ENCODE measurements around the gene TMEM45B. TPM values are rescaled to one million over a fixed set of nuclear protein-coding genes. Genes with fewer than 3 reads are reported as not detected.
"Not testable (repeated sequence)": the region's sequence is repeated elsewhere in the genome, so short reads cannot be mapped to it uniquely, and the experiment has no call there.

The TMEM45B gene
- total RNA-seq, 1 donor from 2014 or later: not detected

DNA sequence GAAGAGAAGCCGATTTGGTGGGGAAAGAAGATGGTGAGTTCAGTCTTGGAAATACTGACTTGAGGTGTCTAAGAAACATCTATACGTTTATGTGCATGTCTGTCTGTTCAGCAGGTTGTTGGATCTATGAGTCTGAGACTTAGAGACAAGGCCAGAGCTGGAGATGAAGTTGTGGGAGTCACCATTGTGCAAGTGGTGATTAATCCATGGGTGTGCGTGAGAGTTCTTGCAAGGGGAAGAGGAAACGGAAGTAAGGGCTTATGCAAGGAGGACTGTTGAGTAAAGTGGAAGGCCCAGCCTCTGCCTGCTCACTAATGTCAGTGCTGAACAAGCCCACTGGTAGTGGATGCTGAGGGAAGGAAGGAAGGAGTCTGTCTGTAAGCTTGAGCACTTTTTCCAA is 9.7 kb downstream of the TMEM45B start:
- peaks cover 14% of the 10 kb centered on the region for H3K9me3 ChIP-seq (replicated peaks)
- H3K27me3 ChIP-seq (ENCODE audit: low read depth): no peaks in the 10 kb centered on the region
- H3K27ac ChIP-seq (replicated peaks): no peak overlapping the region
- no peaks in the 10 kb centered on the region for H3K36me3 ChIP-seq
- no peaks in the 10 kb centered on the region for H3K4me1 ChIP-seq
- TF ChIP-seq, protein P1, sequence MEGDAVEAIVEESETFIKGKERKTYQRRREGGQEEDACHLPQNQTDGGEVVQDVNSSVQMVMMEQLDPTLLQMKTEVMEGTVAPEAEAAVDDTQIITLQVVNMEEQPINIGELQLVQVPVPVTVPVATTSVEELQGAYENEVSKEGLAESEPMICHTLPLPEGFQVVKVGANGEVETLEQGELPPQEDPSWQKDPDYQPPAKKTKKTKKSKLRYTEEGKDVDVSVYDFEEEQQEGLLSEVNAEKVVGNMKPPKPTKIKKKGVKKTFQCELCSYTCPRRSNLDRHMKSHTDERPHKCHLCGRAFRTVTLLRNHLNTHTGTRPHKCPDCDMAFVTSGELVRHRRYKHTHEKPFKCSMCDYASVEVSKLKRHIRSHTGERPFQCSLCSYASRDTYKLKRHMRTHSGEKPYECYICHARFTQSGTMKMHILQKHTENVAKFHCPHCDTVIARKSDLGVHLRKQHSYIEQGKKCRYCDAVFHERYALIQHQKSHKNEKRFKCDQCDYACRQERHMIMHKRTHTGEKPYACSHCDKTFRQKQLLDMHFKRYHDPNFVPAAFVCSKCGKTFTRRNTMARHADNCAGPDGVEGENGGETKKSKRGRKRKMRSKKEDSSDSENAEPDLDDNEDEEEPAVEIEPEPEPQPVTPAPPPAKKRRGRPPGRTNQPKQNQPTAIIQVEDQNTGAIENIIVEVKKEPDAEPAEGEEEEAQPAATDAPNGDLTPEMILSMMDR (IDR thresholded peaks at IDR 0.05; ENCODE audit: borderline replicate concordance): no peak
- intact Hi-C loops (cut with micrococcal nuclease): no loop called here
- no peak for DNase-seq
- H3K4me3 ChIP-seq: no peak overlapping the region

DNA sequence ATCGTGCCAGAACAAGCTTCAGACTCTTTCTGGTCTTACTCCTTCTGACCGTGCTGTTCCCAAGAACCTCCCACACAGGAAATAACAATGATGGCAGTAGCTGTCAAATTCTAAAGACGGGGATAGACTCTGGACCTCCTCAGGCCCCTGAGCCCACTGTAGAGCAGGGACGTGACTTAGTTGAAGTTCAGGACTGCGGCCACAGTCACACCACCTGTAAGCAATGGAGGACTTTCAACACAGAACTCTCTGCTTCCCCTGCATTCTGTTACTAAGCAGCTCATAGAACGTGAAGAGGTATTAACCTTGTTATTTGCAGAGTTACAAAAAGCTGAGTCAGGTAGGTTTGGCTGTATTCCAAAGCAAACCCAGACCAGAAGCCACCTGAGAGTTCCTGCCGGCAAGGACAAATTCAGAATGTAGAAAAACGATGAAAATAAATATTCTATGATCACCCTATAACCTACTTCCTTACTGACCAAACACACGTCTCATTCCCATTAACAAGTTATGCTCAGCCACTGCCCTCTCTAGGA is 12.7 kb downstream of the TMEM45B start:
- no peak for DNase-seq
- no peaks in the 10 kb centered on the region for H3K27me3 ChIP-seq (ENCODE audit: low read depth)
- TF ChIP-seq, protein P1 (IDR thresholded peaks at IDR 0.05; ENCODE audit: borderline replicate concordance): no peak
- no peaks in the 10 kb centered on the region for H3K4me1 ChIP-seq
- intact Hi-C loops (cut with micrococcal nuclease): no loop called here
- no peak overlapping the region for H3K4me3 ChIP-seq
- H3K36me3 ChIP-seq: no peaks in the 10 kb centered on the region
- H3K9me3 ChIP-seq (replicated peaks): peaks cover 16% of the 10 kb centered on the region
- H3K27ac ChIP-seq (replicated peaks): no peak overlapping the region

DNA sequence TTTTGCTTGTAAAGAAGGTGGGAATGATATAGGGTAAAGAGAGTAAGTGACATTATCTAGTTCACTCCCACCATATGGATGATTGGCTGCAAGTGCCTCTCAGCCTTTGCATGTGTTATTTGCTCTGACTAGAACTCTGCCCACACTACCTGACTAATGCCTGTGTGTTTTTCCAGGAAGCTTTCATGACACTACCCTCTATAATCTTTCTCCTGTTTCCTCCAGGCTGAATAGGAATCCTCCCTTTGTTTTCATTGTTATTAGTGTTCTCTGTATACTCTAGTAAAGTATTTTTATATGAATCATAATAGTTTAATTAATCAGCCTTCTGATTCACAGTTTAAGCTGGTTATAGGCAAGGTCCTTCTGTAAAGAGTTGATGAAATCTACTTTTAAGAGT is 13.8 kb downstream of the TMEM45B start:
- H3K27ac ChIP-seq (replicated peaks); H3K4me3 ChIP-seq; H3K36me3 ChIP-seq; DNase-seq; H3K4me1 ChIP-seq; intact Hi-C loops (cut with micrococcal nuclease); H3K27me3 ChIP-seq (ENCODE audit: low read depth): not testable (repeated sequence)
- H3K9me3 ChIP-seq (replicated peaks): peaks cover 16% of the 10 kb centered on the region

DNA sequence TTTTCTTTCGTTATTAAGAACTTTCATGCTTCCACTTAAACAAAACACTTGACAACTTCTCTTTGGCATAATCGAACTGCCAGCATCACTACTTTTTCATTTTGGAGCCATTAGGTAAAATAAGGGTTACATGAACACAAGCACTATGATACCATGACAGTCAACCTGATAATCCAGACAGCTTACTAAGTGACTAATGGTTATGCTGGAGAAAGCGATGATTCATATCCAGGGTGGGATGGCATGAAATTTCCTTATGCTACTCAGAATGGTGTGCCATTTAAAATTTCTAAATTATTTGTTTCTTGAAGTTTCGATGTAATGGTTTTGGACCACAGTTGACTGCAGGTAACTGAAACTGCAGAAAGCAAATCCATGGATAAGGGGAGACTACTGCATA is 15.6 kb downstream of the TMEM45B start:
- H3K4me1 ChIP-seq; intact Hi-C loops (cut with micrococcal nuclease); DNase-seq; H3K4me3 ChIP-seq; H3K36me3 ChIP-seq; H3K27me3 ChIP-seq (ENCODE audit: low read depth); H3K27ac ChIP-seq (replicated peaks): not testable (repeated sequence)
- peaks cover 16% of the 10 kb centered on the region for H3K9me3 ChIP-seq (replicated peaks)

DNA sequence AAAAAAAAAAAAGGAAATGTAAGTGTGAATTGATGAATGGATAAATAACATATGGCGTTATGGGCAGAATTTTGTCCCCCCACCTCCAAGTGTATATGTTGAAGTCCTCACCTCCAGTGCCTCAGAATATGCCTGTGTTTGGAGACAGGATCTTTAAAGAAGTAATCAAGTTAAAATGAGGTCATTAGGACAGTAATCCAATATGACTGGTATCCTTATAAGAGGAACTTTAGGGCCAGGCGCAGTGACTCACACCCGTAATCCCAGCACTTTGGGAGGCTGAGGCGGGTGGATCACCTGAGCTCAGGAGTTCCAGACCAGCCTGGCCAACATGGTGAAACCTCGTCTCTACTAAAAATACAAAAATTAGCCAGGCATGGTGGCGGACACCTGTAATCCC is 17.6 kb downstream of the TMEM45B start:
- DNase-seq; H3K27ac ChIP-seq (replicated peaks); H3K27me3 ChIP-seq (ENCODE audit: low read depth); H3K4me3 ChIP-seq; intact Hi-C loops (cut with micrococcal nuclease); H3K36me3 ChIP-seq; H3K4me1 ChIP-seq: not testable (repeated sequence)
- peaks cover 16% of the 10 kb centered on the region for H3K9me3 ChIP-seq (replicated peaks)

DNA sequence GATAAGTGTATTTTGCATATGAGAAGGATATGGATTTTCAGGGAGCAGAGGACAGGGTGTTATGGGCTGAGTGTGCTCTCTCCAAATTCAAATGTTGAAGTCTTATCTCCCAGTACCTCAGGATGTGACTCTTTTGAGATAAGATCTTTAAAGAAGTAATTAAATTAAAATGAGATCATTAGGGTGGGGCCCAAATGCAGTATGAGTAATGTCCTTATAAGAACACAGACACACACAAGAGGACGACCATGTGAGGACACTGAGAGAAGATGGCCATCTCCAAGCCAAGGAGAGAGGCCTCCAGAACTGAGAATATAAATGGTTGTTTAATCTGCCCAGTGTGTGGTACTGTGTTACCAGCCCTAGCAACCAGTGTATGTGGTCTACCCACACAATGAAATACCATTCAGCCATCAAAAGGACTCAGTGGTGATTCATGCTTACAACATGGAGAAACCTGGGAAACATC is 20.8 kb downstream of the TMEM45B start:
- H3K36me3 ChIP-seq; H3K4me1 ChIP-seq; H3K27me3 ChIP-seq (ENCODE audit: low read depth); DNase-seq; H3K27ac ChIP-seq (replicated peaks); intact Hi-C loops (cut with micrococcal nuclease); H3K9me3 ChIP-seq (replicated peaks); H3K4me3 ChIP-seq: not testable (repeated sequence)

DNA sequence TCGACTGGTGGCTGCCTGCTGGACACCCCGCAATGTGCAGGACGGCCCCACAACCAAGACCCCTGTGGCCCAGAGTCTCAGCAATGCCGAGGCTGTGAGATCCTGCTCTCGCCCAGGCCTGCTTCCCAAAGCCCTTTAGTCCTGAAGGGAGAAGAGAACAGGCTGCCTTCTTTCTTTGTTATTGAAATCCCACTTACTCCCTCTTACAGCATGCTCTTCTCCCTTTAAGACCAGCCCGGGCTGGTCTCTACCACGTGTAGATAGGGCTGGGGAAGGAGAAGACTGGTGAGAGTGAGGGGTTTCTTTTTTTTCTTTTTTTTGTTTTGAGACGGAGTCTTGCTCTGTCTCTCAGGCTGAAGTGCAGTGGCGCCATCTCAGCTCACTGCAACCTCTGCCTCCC is 21.3 kb downstream of the TMEM45B start:
- Histone ChIP-seq H3K36me3 (no peaks in the 10 kb centered on the region), H3K4me3 (no peak overlapping the region), H3K27ac (replicated peaks) (no peak overlapping the region), H3K9me3 (replicated peaks) (no peaks in the 10 kb centered on the region), H3K27me3 (ENCODE audit: low read depth) (no peaks in the 10 kb centered on the region), H3K4me1 (no peaks in the 10 kb centered on the region)
- TF ChIP-seq, protein P1 (IDR thresholded peaks at IDR 0.05; ENCODE audit: borderline replicate concordance): no peak
- no peak for DNase-seq
- intact Hi-C loops (cut with micrococcal nuclease): no loop called here

DNA sequence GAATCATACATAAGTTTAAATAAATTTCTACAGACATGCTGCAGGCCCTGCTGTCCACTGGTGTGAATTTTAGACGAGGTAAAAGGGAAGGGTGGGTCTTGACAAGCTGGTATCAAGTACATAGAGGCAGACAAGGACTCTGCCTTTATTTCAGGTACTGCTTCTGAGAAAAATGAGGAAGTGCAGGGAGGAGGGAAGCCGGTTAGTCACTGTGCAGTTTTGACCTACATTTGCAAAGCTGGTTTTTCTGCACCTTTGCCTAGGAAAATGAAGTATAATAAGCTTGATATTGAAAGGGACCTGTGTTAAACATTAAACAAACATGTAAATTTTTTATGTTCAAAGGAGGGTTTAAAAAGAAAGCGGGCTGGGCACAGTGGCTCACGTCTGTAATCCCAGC is 24.6 kb downstream of the TMEM45B start:
- TF ChIP-seq, protein P1 (IDR thresholded peaks at IDR 0.05; ENCODE audit: borderline replicate concordance): no peak
- no peak overlapping the region for H3K27ac ChIP-seq (replicated peaks)
- no peaks in the 10 kb centered on the region for H3K36me3 ChIP-seq
- intact Hi-C loops (cut with micrococcal nuclease): no loop called here
- H3K9me3 ChIP-seq (replicated peaks): no peaks in the 10 kb centered on the region
- no peak overlapping the region for H3K4me3 ChIP-seq
- DNase-seq: no peak
- no peaks in the 10 kb centered on the region for H3K4me1 ChIP-seq
- H3K27me3 ChIP-seq (ENCODE audit: low read depth): no peaks in the 10 kb centered on the region
